Cardiac muscle cell (in vitro differentiated cells and primary cell): ENCODE results near the gene WRAP73. TPM values are rescaled to one million over a fixed set of nuclear protein-coding genes. Genes with fewer than 3 reads are reported as not detected.

Experiments used
- DNase-seq, 2 donors: peaks; one replicate each; pipeline versions ENCODE4 v3.0.0 to v3.0.0-alpha.2; 2010 to 2017; ENCODE audit warnings: low read depth in 1 of 2, low spot score in 1 of 2
- H3K27ac ChIP-seq: fragments of 200-600 bp; sonication (generic); 2 replicates; pipeline ENCODE4 v1.5.1; 2016
- H3K27me3 ChIP-seq: fragments of 200-600 bp; sonication (generic); 2 replicates; pipeline ENCODE4 v1.6.0; 2016; ENCODE audit warnings: control low read depth
- H3K36me3 ChIP-seq: fragments of 200-600 bp; sonication (generic); 2 replicates; pipeline ENCODE4 v1.5.1; 2016; ENCODE audit warnings: control low read depth
- H3K4me1 ChIP-seq: fragments of 200-600 bp; sonication (generic); 2 replicates; pipeline ENCODE4 v1.8.1; 2017; ENCODE audit warnings: low read depth, mild to moderate bottlenecking, mixed run types
- H3K4me3 ChIP-seq: fragments of 200-600 bp; sonication (generic); 2 replicates; pipeline ENCODE4 v1.5.1; 2016; ENCODE audit warnings: mild to moderate bottlenecking
- H3K9me3 ChIP-seq: fragments of 200-600 bp; sonication (generic); 2 replicates; pipeline ENCODE4 v1.5.1; 2017; ENCODE audit warnings: low read depth, mild to moderate bottlenecking, control low read depth
- CTCF ChIP-seq: IDR thresholded peaks from 2 replicates; pipeline ENCODE4 v1.5.1; 2012; ENCODE audit warnings: low read depth, mild to moderate bottlenecking, low read length
- polyA plus RNA-seq: library from polyadenylated mRNA; unstranded; fragments of >200 nt; fragmentation: Nextera tagmentation; extraction: Ambion mirVana; gene quantifications from 2 replicates; pipeline ENCODE4 v1.2.1, GENCODE V29; 2016
- total RNA-seq: library from RNA; depleted of rRNA; stranded (reverse); fragments of >200 nt; gene quantifications from 2 replicates; pipeline ENCODE4 v1.2.3, GENCODE V29; 2016

WRAP73 gene
- total and polyA plus RNA-seq, 2 experiments from 2014 or later: 21.6 to 25.9 TPM

- H3K27ac ChIP-seq: no peak overlapping the region
- H3K4me3 ChIP-seq: no peak overlapping the region
- H3K4me1 ChIP-seq: no peaks in the 10 kb centered on the region
- DNase-seq: no peak
- no peaks in the 10 kb centered on the region for H3K9me3 ChIP-seq
- H3K36me3 ChIP-seq: no peaks in the 10 kb centered on the region
- H3K27me3 ChIP-seq: peaks cover 29% of the 10 kb centered on the region
- TF ChIP-seq CTCF: no peak
Measured at GRCh38 chr1:3672231-3672970, 22.5 kb upstream of the WRAP73 start.

GRCh38 chr1:3671371-3672180, 21.7 kb upstream of the WRAP73 start:
- Histone ChIP-seq H3K27ac (no peak overlapping the region), H3K4me1 (no peaks in the 10 kb centered on the region), H3K9me3 (no peaks in the 10 kb centered on the region), H3K36me3 (no peaks in the 10 kb centered on the region), H3K27me3 (peaks cover 29% of the 10 kb centered on the region), H3K4me3 (no peak overlapping the region)
- no peak for DNase-seq
- TF ChIP-seq CTCF: no peak

- no peak overlapping the region for H3K27ac ChIP-seq
- TF ChIP-seq CTCF: no peak
Measured at GRCh38 chr1:3670823-3671265, 20.9 kb upstream of the WRAP73 start.

GRCh38 chr1:3669971-3670431, 20.1 kb upstream of the WRAP73 start:
- DNase-seq: no peak
- no peaks in the 10 kb centered on the region for H3K36me3 ChIP-seq
- peaks cover 29% of the 10 kb centered on the region for H3K27me3 ChIP-seq
- no peak for TF ChIP-seq CTCF
- no peaks in the 10 kb centered on the region for H3K4me1 ChIP-seq
- H3K9me3 ChIP-seq: no peaks in the 10 kb centered on the region
- no peak overlapping the region for H3K27ac ChIP-seq
- no peak overlapping the region for H3K4me3 ChIP-seq

More at GRCh38 chr1:3670823-3671265, 20.9 kb upstream of the WRAP73 start:
- Histone ChIP-seq H3K9me3 (no peaks in the 10 kb centered on the region), H3K4me1 (no peaks in the 10 kb centered on the region), H3K4me3 (no peak overlapping the region), H3K27me3 (peaks cover 29% of the 10 kb centered on the region), H3K36me3 (no peaks in the 10 kb centered on the region)
- no peak for DNase-seq

GRCh38 chr1:3669421-3669821, 19.5 kb upstream of the WRAP73 start:
- DNase-seq: no peak
- no peaks in the 10 kb centered on the region for H3K36me3 ChIP-seq
- no peaks in the 10 kb centered on the region for H3K4me1 ChIP-seq
- no peak for TF ChIP-seq CTCF
- H3K9me3 ChIP-seq: no peaks in the 10 kb centered on the region
- H3K27ac ChIP-seq: no peak overlapping the region
- peaks cover 29% of the 10 kb centered on the region for H3K27me3 ChIP-seq
- H3K4me3 ChIP-seq: no peak overlapping the region
